T1000 (cell line): Measurements from ENCODE around the gene RNF224.
"Not testable (repeated sequence)": the region's sequence is repeated elsewhere in the genome, so short reads cannot be mapped to it uniquely, and the experiment has no call there.

Experiments
- DNase-seq: peaks from one replicate; lab custom pipeline; 2025; ENCODE audit warnings: mixed read lengths; lab: John Stamatoyannopoulos, UW

RNF224 gene

GRCh38 chr9:137228506-137228967 lies 1.2 kb downstream of the RNF224 start:
- DNase-seq = no peak

GRCh38 chr9:137228968-137229896 lies 1.9 kb downstream of the RNF224 start:
- no peak for DNase-seq

- DNase-seq = no peak
Measured at GRCh38 chr9:137229903-137230704, 2.8 kb downstream of the RNF224 start.

- DNase-seq = no peak
Measured at GRCh38 chr9:137230705-137231371, 3.5 kb downstream of the RNF224 start, which contains the start of gene SLC34A3. Gene SLC34A3, plus strand, starts transcription at chr9:137230901. Its CDS starts 802 bp downstream, at chr9:137231703.

- DNase-seq = no peak
Measured at GRCh38 chr9:137231372-137232039, 4.2 kb downstream of the RNF224 start.

GRCh38 chr9:137232101-137232500 lies 4.8 kb downstream of the RNF224 start:
- no peak for DNase-seq

- no peak for DNase-seq
Measured at GRCh38 chr9:137232510-137232909, 5.2 kb downstream of the RNF224 start.

GRCh38 chr9:137233143-137233980 lies 6.1 kb downstream of the RNF224 start:
- no peak for DNase-seq

GRCh38 chr9:137234055-137234697 lies 6.9 kb downstream of the RNF224 start:
- DNase-seq = no peak

- no peak for DNase-seq
Measured at GRCh38 chr9:137234758-137235423, 7.6 kb downstream of the RNF224 start.

- DNase-seq = no peak
Measured at GRCh38 chr9:137235424-137236237, 8.3 kb downstream of the RNF224 start.

GRCh38 chr9:137236238-137236935 lies 9.1 kb downstream of the RNF224 start:
- DNase-seq = peak; percentile 54

GRCh38 chr9:137236936-137237421 lies 9.7 kb downstream of the RNF224 start:
- DNase-seq = no peak

- no peak for DNase-seq
Measured at GRCh38 chr9:137237759-137238726, 10.7 kb downstream of the RNF224 start.

GRCh38 chr9:137239541-137240200 lies 12.4 kb downstream of the RNF224 start:
- not testable (repeated sequence) for DNase-seq

GRCh38 chr9:137240318-137240840 lies 13.1 kb downstream of the RNF224 start:
- peak; percentile 74 for DNase-seq
